Mucosa of stomach (tissue), 1 donor: Measurements from ENCODE around the gene HOMER1.

Experiments
- H3K27me3 ChIP-seq: one replicate; pipeline ENCODE4 v1.7.0; 2013; ENCODE audit warnings: mild to moderate bottlenecking, low read length; ENCODE audit not compliant: control insufficient read depth, insufficient read depth
- H3K36me3 ChIP-seq: one replicate; pipeline ENCODE4 v1.7.0; 2013; ENCODE audit warnings: low read length; ENCODE audit not compliant: control insufficient read depth, insufficient read depth
- H3K4me1 ChIP-seq: one replicate; pipeline ENCODE4 v1.7.0; 2013; ENCODE audit warnings: mild to moderate bottlenecking, low read length; ENCODE audit not compliant: control insufficient read depth, insufficient read depth
- H3K4me3 ChIP-seq: one replicate; pipeline ENCODE4 v1.7.0; 2013; ENCODE audit warnings: low read length
- H3K9ac ChIP-seq: one replicate; pipeline ENCODE4 v1.7.0; 2013; ENCODE audit warnings: mild to moderate bottlenecking, low read length, moderate library complexity
- H3K9me3 ChIP-seq: one replicate; pipeline ENCODE4 v1.7.0; 2013; ENCODE audit warnings: mild to moderate bottlenecking, low read length, moderate library complexity; ENCODE audit not compliant: control insufficient read depth
- donor health status: Pancreatic carcinoma.

The HOMER1 gene

DNA sequence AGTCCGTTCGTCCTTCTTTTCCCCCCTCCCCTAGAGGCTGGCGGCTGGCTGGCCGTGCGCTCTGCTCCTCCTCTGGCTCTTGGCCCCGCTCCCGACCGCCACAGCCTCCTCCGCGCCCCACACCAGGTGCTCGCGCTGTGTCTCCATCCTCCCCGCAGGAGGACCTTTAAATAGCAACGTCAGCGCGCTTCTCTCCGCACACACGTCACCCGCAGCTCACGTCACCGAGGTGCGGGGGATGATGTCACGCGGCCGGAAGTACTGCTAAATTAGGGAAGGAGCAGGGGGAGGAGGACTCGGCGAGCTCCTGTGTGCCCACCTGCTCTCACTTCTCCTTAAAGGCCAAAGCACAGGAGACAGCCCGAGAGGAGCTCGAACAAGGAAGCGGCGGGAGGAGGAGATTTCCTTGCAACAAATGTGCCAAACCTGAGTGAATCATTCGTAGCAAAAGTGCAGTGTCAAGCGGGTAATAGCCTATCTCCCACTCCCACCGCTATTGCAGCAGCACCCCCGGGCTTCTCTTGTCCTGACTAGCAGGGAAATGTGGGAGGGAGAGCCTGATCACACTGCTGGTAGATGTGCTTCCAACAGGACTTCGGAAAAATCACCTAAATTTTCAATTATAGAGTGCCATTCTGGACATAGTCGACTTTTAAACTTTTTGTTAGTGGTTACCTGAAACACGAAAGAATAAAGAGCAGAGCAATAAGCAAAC is 614 bp upstream of the HOMER1 start:
- Histone ChIP-seq H3K9me3 (no peaks in the 10 kb centered on the region), H3K27me3 (peaks cover 26% of the 10 kb centered on the region)

DNA sequence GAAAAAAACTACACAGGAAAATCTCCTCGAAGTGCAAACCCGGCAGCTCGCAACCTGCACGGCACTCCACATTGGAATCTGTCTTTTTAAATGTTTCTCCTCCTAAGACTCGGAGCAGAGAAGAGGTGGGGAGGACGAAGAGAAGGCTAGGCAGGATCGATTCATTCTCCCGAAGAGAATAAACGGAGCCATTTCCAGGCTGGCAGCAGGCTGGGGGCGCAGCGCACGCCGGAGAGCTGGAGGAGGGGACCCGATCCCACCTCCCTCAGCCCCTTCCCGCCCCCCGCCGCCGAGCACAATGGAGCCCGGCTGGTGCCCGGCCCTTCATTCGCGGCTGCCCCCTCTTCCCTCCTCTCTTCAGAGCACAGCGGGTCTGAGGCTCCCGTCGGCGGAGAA is 628 bp downstream of the HOMER1 start:
- no peaks in the 10 kb centered on the region for H3K36me3 ChIP-seq
- H3K4me1 ChIP-seq, result peaks cover 14% of the 10 kb centered on the region
- peak overlapping the region; percentile 84 for H3K9ac ChIP-seq
- H3K4me3 ChIP-seq, result peak overlapping the region; percentile 5
- peaks cover 26% of the 10 kb centered on the region for H3K27me3 ChIP-seq
- no peaks in the 10 kb centered on the region for H3K9me3 ChIP-seq

More for the DNA sequence above, 614 bp upstream of the HOMER1 start:
- Histone ChIP-seq H3K4me1 (peaks cover 14% of the 10 kb centered on the region), H3K9ac (peak overlapping the region; percentile 84), H3K4me3 (peak overlapping the region; percentile 32), H3K36me3 (no peaks in the 10 kb centered on the region)

DNA sequence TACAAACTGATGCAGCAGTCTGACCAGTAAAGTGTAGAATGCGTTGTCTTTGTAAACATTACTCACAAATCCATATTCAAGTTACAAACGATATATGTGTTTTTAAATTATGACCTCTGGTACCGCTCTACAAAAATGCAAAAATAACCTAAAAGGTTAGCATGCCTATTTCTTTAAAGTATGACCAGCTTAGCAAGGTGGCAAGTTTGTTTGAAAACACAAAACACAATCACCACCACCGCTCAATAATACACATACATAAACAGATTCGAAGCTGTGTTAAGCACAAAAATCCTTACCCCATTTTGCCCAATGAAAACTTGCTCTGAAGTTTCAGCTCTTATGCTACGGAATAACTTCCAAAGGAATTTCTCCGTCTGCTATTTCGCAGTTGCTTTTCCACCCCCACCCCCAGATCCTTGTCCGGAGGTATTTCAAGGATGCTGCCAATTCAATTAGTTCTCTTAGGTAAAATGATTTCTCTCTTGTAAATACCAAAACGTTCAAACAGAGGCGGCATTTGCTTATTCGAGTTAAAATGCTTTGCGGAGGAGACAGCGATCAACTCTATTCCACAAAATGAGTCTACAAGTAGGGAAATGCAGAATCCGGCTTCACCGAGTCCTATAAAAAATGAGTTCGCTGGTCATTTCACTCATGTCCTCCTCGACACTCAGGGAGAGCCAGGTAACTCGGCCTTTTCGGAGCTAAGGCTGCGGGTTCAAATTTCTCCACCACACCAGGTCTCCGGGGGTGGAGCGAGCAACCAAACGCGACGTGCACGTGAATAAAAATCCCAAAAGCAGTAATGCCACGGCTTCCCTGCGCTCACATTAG is 1.2 kb downstream of the HOMER1 start:
- Histone ChIP-seq H3K27me3 (peaks cover 26% of the 10 kb centered on the region), H3K4me1 (peaks cover 14% of the 10 kb centered on the region), H3K36me3 (no peaks in the 10 kb centered on the region), H3K4me3 (peak overlapping the region; percentile 5), H3K9ac (peak overlapping the region; percentile 84), H3K9me3 (no peaks in the 10 kb centered on the region)

DNA sequence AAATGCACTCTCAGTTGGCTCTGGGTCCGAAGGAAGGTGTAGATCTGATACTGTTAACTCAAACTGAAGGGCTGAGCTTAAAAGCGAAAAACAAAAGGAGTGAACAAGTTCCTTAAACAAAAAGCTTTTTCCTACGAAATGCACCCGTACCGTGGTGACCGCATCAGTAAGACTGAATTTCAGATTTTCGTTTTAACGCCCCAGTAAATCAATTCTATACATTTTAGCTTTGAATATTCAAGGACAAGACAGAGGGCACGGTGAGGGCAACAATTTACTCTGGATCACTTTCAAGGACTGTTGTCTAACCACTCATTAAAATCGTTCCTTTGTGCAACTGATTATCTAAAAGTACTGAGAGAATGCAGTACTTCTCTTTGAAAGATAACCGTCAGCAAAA is 1.9 kb downstream of the HOMER1 start:
- peaks cover 14% of the 10 kb centered on the region for H3K4me1 ChIP-seq
- H3K4me3 ChIP-seq, result peak overlapping the region; percentile 5
- no peaks in the 10 kb centered on the region for H3K9me3 ChIP-seq
- H3K9ac ChIP-seq, result no peak overlapping the region
- no peaks in the 10 kb centered on the region for H3K36me3 ChIP-seq
- peaks cover 26% of the 10 kb centered on the region for H3K27me3 ChIP-seq

DNA sequence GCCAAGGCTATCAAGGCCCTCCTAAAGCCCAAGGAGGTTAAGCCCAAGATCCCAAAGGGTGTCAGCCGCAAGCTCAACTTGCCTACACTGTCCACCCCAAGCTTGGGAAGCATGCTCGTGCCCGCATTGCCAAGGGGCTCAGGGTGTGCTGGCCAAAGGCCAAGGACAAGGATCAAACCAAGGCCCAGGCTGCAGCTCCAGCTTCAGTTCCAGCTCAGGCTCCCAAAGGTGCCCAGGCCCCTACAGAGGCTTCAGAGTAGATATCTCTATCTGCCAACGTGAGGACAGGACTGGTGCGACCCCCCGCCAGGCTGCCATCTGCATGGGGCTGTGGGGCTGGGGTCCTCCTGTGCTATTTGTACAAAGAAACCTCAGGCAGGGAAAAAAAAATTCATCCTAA is 3.3 kb downstream of the HOMER1 start:
- Histone ChIP-seq H3K36me3 (no peaks in the 10 kb centered on the region), H3K9ac (no peak overlapping the region), H3K27me3 (peaks cover 26% of the 10 kb centered on the region), H3K4me1 (peaks cover 14% of the 10 kb centered on the region), H3K4me3 (no peak overlapping the region), H3K9me3 (no peaks in the 10 kb centered on the region)

DNA sequence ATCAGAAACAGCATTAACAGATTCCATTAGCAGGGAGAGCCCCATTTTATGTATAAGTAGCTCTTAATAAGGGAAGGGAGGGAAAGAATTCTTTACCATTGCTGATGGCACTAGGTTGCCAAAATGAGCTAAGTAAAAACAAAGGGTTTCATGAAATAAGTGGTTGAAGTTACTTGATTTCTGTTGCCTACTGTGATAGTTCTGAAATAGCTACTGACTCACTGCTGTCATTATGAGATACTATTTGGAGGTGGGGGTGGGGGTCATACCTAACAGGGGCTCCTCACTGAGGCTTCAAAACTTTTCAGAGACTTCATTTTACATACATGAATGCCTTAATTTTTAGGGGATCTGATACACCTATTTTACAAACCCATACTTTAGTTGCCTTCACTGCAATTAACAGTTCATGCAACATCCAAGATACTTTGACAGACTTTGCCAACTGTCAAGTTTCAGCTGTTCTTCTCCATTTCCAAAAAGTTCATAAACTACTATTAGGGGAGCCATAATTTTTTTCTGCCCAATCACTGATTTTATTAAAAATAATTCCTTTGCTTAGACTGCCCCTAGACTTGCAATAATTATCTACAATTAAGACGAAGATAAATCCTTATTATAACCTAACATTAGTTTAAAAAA is 4.6 kb downstream of the HOMER1 start:
- peaks cover 26% of the 10 kb centered on the region for H3K27me3 ChIP-seq
- peaks cover 14% of the 10 kb centered on the region for H3K4me1 ChIP-seq
- H3K9me3 ChIP-seq, result no peaks in the 10 kb centered on the region
- H3K36me3 ChIP-seq, result no peaks in the 10 kb centered on the region
- H3K4me3 ChIP-seq, result no peak overlapping the region
- H3K9ac ChIP-seq, result no peak overlapping the region

DNA sequence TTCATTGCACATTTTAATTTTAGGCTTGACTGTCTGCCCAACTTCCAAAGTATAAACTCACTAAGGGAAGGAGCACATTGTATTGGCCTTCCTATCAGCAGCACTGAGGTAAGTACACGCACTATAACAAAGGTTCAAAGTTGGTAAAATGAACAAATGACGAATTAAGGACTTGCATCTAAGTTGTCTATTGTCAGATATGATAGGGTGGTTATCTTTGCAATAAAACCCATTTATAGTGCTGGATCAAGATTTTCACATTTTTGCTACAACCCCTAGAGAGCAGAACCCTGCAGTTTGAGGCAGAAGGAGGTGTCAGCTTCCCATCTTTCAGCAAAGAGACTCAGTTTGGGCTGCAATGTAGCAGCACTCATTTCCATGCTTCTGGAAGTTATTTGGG is 5.1 kb downstream of the HOMER1 start:
- peaks cover 13% of the 10 kb centered on the region for H3K4me1 ChIP-seq
- no peaks in the 10 kb centered on the region for H3K9me3 ChIP-seq
- peaks cover 26% of the 10 kb centered on the region for H3K27me3 ChIP-seq
- no peak overlapping the region for H3K9ac ChIP-seq
- no peak overlapping the region for H3K4me3 ChIP-seq
- H3K36me3 ChIP-seq, result no peaks in the 10 kb centered on the region

DNA sequence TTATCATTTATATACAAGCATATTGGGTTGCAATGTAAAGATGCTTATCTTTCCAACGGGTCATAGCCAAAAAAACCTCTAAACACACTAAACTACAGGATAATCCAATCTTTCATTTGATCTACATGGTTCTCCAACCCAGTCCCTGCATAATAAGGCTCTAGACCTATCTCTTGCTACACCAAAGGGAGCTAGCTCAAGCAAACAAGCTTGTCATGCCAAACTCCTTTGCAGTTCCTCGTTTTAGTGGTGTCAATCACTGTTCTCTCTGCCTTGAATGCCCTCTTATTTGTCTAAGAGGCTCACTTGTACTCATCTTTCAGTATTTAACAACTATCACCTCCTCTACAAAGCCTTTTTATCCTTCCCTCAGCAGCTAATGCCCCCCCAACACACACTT is 5.6 kb downstream of the HOMER1 start:
- peaks cover 24% of the 10 kb centered on the region for H3K27me3 ChIP-seq
- H3K9ac ChIP-seq, result no peak overlapping the region
- H3K9me3 ChIP-seq, result no peaks in the 10 kb centered on the region
- peaks cover 9% of the 10 kb centered on the region for H3K4me1 ChIP-seq
- no peak overlapping the region for H3K4me3 ChIP-seq
- H3K36me3 ChIP-seq, result no peaks in the 10 kb centered on the region

DNA sequence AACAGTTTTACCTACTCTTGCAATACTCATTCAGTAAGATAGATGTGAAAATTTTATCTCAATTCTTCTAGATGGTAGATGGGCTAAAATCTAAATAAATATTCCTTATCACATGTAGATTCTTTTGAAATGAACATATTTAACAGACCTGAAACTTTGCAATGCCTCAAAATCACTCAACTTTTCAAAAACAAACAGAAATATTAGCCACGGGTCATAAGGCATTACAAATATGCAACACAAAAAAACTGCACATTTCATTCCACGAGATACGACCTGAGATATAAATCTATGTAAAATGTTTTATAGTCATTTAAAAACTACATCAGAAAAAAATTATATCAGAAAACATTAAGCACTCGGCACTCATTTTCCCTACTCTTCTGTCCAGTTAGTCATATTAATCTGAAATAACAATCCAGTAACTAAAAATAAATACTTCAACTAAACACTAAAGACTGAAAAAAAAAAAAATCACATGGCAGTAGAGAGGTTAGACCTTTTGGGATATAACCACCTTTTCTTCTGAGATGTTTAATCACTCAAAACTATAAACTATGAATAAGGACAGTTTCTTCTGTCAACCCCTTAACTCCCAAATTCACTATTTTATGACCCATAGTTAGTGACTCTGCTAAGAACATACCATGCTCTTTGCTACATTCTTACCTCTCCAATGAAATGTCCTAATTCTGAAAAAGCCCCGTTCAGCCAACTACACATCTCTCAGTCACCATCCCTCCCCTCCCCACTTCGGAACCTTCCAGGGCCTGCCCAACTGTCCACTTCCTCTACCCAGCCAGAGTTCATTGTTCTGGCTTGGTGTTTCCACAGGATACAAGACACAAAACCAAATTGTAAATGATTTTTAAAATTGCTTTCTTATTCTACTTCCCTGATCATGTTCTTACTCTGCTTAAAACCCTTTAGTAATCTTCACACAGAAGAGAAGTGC is 6.4 kb downstream of the HOMER1 start:
- Histone ChIP-seq H3K27me3 (peaks cover 16% of the 10 kb centered on the region), H3K9me3 (no peaks in the 10 kb centered on the region), H3K4me1 (peaks cover under 1% of the 10 kb centered on the region), H3K9ac (no peak overlapping the region), H3K4me3 (no peak overlapping the region), H3K36me3 (no peaks in the 10 kb centered on the region)

DNA sequence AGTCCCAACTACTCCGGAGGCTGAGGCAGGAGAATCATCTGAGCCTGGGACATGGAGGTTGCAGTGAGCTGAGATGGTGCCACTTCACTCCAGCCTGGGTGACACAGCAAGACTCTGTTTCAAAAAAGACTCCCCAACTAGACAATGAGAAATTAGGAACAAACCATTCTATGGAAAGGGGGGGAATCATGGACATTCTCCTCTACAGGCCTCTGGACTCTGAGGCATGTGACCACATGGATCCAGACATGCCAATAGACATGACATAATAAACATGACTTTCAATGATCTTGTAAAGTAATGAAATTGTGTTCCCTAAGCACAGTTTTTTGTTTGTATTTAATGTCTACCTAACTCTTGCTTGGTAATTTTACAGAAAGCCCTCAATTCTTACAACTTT is 8.8 kb downstream of the HOMER1 start:
- Histone ChIP-seq H3K9ac (no peak overlapping the region), H3K36me3 (no peaks in the 10 kb centered on the region), H3K4me1 (no peaks in the 10 kb centered on the region), H3K4me3 (no peak overlapping the region), H3K27me3 (no peaks in the 10 kb centered on the region), H3K9me3 (no peaks in the 10 kb centered on the region)

DNA sequence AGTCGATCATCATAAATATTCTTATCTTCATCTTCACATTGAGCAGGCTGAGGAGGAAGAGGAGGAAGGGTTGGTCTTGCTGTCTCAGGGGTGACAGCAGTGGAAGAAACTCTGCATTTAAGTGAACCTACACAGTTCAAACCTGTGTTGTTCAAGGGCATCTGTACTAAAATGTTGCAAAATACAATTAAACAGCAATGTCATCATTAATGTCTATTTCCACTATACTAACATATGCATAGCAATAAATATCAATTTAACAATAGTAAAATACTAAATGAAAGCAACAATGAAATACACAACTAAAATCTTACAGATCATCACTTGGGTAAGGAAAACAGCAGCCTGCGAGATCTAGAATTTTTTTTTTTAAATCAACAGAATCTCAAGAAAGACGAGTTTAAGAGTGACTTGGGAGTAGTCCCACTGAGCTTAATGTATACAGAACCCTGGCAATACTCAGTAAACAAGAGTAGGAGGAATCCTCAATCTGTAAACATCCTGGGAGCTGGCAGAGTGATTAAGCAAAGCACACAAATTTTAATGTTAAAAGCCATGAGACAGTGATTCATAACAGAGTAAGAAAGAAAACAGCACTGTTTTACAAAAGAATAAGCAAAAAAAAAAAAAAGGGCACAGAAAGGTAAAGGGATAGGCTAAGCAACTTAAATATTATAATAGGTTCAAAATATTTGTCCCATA is 10.0 kb downstream of the HOMER1 start:
- Histone ChIP-seq H3K9ac (no peak overlapping the region), H3K4me1 (no peaks in the 10 kb centered on the region)

More for the DNA sequence above, 10.0 kb downstream of the HOMER1 start:
- no peak overlapping the region for H3K4me3 ChIP-seq
- H3K9me3 ChIP-seq, result no peaks in the 10 kb centered on the region
- H3K36me3 ChIP-seq, result no peaks in the 10 kb centered on the region
- no peaks in the 10 kb centered on the region for H3K27me3 ChIP-seq
